MM.1S (cell line): ENCODE measurements around the gene DOLK.

Experiments
- CTCF ChIP-seq: fragments of 300-600 bp; sonication (generic); IDR thresholded peaks from 2 replicates; pipeline ENCODE4 v1.5.1; 2016; ENCODE audit warnings: antibody characterized with exemption, low read length, mixed read lengths
- EZH2phosphoT487 ChIP-seq: fragments of 300-600 bp; sonication (generic); IDR thresholded peaks from 2 replicates; pipeline ENCODE4 v1.6.1; 2018; ENCODE audit warnings: antibody characterized with exemption, low read length

- TF ChIP-seq CTCF (no peak), EZH2phosphoT487 (no peak)
These were observed 6.3 kb downstream of the DOLK start for GRCh38 chr9:128940946-128941755.
